ENCODE results near the gene ANKRD6.

- TF ChIP-seq, protein P1, sequence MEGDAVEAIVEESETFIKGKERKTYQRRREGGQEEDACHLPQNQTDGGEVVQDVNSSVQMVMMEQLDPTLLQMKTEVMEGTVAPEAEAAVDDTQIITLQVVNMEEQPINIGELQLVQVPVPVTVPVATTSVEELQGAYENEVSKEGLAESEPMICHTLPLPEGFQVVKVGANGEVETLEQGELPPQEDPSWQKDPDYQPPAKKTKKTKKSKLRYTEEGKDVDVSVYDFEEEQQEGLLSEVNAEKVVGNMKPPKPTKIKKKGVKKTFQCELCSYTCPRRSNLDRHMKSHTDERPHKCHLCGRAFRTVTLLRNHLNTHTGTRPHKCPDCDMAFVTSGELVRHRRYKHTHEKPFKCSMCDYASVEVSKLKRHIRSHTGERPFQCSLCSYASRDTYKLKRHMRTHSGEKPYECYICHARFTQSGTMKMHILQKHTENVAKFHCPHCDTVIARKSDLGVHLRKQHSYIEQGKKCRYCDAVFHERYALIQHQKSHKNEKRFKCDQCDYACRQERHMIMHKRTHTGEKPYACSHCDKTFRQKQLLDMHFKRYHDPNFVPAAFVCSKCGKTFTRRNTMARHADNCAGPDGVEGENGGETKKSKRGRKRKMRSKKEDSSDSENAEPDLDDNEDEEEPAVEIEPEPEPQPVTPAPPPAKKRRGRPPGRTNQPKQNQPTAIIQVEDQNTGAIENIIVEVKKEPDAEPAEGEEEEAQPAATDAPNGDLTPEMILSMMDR (IDR thresholded peaks at IDR 0.05): no peak
- TF ChIP-seq POLR2A (IDR thresholded peaks at IDR 0.05): no peak
Measured at GRCh38 chr6:89680150-89680549, 247.2 kb downstream of the ANKRD6 start.
